HG03457 (cell line): ENCODE measurements around the gene KRT4.
"Not testable (repeated sequence)": the region's sequence is repeated elsewhere in the genome, so short reads cannot be mapped to it uniquely, and the experiment has no call there.

Experiments used
- ATAC-seq: cut with Tn5 transposase; IDR thresholded peaks from one replicate; pipeline ENCODE4 v1.9.1; 2021; ENCODE audit warnings: moderate number of reproducible peaks; ENCODE audit not compliant: unreplicated experiment

The KRT4 gene

DNA sequence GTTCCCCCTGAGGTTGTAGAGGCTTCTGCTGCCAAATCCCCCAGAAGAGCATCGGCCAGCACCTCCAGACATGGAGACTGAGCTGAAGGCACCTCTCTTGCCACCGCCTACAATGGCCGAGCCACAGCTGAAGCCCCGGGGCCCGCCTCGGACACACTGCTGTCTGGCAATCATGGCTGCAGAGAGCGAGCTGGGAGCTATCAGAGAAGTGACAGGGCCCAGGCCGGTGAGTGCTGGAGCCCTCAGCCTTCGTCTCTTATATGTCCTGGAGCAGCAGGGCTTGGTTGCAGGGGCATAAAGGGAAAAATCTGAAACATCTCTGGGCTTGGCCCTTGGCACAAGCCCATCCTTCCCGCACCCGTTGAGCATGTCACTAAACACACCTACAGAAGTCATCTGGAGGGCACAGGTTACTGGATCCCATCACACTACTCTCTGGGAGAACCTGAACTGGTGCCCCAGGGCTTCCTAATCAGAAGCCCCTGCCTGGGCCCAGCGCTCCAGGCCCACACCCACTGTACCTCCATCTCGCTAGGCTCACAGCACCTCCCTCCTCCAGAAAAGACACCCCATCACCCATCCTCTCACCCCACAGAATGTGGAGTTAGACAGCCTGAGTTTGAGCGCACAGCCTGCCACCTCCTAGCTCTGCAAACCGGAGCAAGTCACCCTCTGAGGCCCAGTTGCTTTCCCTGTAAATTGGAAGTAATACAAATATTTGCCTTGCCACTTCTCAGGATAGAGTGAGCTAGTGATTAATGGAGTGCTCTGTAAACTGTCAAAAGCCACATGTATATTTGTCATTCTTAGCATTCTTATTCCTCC lies at the start of gene KRT4:
Gene KRT4 (minus strand): TSS at position 232 of the 825 bp plus-strand sequence. CDS start 58 bp downstream, at position 174.
- ATAC-seq: no peak

DNA sequence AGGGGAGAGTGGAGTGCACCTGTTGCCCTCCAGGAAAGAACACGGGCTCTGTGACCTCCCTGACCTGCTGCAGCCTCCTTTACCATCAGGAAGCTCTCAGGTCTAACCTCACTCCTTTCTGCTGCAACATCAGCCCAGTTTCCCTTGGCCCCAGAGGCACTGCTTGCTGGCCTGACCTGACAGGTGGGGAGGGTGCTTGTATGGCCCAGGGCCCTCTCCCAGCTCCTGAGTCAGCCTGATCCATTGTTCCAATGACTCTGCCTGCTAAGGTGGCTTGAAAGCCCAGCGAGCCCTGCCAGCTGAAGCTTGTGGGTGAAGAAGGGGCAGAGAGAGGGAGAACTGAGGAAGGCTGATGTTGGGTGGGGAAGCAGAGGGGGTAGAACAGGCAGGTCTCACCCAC lies 48.1 kb upstream of the KRT4 start:
- ATAC-seq: no peak

DNA sequence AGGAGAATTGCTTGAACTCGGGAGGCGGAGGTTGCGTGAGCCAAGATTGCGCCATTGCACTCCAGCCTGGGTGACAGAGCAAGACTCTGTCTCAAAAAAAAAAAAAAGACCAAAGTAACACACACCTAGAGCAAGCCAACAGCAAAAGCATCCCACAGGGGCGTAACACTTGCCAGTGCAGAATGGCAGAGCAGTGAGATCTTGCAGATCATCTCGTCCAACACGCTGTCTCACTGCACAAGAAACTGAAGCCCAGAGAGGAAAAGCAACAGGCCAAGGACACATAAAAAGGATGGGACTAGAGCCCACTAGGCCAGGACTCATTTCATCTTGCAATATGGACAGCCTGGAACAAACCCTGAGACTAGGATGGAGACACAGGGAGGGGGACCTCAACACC lies 47.6 kb upstream of the KRT4 start:
- ATAC-seq: no peak

DNA sequence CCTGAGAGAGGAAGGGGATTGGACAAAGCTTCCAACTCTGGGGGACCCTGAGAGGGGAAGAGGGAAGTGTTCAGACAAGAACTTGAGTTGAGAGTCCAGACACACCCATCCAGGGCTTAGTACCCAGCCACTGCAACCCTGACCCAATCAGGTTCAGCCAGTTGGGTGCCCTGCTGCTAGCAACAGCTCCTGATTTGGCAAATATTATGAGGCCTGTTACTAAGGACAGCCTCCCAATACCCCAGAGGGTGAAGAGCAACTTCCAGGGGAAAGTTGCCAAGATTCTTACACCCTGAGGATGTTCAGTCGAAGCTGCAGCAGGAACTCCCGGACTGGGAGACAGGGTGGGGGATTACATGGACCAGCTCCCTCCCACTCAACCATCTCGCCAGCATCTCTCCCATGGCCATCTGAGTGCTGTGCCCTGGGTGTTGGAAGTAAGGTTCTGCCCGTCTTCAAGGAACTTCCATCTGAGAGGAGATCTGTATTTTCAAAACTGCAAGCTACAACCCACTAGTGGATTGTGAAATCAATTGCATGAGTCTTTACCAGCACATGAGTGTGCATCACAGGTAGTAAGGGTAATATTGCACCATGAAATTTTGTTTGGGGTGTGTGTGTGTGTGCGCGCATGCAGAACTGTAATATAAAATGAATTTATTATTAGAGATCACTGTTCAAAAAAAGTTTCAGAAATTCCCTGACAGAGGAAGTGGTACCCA lies 46.3 kb upstream of the KRT4 start:
- no peak for ATAC-seq

DNA sequence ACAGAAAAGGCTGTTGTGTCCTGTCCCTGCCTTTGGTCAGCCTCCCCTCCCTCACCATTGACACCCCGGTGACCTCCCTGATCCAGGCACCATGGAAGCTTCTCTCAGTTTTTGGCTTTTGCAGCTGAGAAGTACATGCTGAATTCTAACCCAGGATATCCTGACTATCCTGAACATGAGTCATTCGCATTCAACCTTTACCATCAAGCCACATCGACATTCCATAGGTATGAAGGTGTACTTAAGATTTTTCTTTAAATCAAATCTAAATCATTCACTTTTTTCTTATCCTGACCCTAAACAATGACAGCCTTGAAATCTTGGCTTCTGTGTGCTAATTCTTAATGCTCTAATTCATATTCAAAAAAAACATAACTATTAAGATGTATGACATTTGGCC lies 43.6 kb upstream of the KRT4 start:
- ATAC-seq: no peak

DNA sequence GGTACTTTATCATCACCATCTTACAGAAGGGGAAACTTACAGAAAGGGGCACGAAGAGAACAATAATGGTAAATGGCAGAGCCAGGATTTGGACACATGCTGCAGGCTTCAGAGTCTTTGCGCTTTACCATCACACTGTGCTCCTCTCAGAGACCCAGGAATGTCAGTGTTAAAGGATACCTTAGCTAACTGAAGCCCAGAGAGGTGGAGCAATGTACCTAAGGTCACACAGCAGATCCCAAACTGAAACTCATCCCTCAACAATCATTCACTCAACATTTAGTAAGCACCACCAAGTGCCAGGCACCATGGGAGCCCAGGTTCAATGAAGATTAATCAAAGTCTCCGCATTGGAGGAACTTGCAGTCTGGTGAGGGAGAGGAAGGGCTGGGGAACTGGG lies 42.9 kb upstream of the KRT4 start:
- ATAC-seq: no peak

DNA sequence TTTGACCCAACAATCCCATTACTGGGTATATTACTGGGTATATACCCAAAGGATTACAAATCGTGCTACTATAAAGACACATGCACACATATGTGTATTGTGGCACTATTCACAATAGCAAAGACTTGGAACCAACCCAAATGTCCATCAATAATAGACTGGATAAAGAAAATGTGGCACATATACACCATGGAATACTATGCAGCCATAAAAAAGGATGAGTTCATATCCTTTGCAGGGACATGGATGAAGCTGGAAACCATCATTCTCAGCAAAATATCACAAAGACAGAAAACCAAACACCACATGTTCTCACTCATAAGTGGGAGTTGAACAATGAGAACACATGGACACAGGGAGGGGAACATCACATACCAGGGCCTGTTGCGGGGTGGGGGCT lies 42.2 kb upstream of the KRT4 start:
- ATAC-seq: not testable (repeated sequence)

- ATAC-seq: no peak
Measured at GRCh38 chr12:52851787-52852186, 37.9 kb upstream of the KRT4 start.

- ATAC-seq: no peak
Measured at GRCh38 chr12:52850681-52851080, 36.8 kb upstream of the KRT4 start.

DNA sequence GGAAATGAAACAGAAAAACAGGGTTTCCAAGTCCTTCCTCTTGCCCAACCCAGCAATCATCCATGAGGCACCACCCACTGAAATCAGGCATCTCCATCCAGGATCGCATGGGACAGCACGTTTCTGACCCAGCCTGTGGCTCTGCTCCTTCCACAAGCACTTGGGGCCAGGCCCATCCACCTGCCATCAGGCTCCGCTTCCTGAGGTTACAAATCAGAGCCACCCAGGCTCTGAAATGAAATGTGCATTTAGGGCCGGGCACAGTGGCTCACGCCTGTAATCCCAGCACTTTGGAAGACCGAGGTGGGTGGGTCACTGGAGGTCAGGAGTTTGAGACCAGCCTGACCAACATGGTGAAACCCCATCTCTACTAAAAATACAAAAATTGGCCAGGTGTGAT lies 35.6 kb upstream of the KRT4 start:
- ATAC-seq: no peak

- no peak for ATAC-seq
Measured at GRCh38 chr12:52848661-52849255, 34.8 kb upstream of the KRT4 start, which contains the start of gene KRT78. TSS of gene KRT78 (minus strand) at chr12:52848994. CDS start at chr12:52848930, 64 bp downstream.

DNA sequence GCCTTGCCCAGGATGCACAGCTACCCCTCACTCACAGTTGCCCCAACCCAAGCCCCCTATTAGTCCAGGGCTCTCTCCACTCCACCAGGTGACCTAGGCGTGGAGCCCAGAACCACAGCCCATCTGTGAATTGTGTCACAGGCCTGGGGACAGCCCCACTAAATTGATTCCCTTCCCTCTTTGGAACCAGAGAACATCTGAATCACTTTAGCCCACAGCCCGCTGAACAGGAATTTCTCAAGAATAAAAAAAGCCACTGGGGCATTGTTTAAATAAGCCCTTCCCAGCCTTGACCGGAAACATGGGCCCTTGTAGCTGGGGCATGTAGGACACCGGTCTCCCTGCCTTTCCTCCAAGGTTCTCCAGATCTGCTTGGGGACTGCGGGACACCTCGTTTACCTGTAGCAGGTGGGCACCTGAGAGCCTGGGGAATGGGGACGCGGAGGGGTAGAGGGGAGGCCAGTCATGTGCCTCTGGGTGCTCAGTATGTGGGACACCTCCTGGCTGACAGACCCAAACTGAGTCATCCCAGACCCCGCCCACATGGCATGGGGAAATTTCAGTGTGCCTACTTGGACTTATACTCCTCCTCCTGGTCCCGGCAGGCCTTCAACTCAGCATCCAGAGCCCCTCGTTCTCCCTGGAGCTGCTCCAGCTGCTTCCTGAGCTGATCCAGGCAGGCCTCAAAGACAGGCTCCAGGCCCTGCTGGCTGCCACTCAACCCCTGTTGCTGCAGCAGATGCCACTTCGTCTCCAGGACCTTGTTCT lies 33.6 kb upstream of the KRT4 start:
- ATAC-seq: no peak

DNA sequence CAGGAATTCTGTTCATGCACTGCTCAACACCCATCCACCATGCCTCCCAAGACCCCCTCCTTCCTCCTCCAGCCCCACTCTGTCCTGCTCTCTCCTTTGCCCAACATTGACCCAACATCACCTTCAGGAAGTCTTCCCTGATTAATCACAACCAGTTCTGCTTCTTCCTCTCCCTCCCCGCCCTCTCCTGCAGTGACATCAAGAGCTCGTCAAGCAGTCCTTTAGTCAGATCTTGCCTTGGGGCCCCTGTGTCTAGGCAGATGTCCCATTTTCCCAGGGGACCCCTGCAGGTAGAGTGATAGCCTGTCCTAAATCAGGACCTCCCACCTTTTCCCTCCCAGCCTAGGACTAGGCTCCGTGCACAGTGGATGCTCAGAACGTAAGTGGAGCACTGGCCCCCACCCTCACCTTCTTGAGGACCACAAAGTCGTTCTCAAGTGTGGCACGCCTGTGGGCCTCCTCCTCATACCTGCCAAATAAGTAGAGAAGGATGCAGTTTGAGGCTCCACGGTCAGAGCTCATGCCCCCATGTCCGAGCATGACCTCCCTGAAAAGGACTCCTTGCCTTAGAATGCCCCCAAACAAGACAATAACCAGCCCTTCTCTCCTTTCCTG lies 32.5 kb upstream of the KRT4 start:
- ATAC-seq: no peak

- ATAC-seq: no peak
Measured at GRCh38 chr12:52845946-52846345, 32.0 kb upstream of the KRT4 start.

DNA sequence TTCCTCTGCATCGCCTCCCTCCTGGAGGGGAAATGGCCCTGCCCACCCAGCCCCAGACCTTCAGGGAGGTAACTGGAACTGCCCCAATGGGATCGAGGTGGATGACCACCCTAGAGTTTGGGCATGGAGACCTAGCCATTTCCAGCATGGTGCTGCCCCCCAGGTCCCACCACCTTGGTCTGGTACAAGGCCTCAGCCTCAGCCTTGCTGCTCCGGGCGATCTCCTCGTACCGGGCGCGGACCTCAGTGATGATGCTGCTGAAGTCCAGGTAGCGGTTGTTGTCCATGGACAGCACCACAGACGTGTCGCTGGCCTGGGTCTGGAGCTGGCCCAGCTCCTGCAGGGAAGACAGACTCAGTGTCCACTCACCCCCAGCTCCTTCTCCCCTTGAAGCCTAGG lies 30.5 kb upstream of the KRT4 start:
- no peak for ATAC-seq

- ATAC-seq: no peak
Measured at GRCh38 chr12:52839436-52840105, 25.7 kb upstream of the KRT4 start.

DNA sequence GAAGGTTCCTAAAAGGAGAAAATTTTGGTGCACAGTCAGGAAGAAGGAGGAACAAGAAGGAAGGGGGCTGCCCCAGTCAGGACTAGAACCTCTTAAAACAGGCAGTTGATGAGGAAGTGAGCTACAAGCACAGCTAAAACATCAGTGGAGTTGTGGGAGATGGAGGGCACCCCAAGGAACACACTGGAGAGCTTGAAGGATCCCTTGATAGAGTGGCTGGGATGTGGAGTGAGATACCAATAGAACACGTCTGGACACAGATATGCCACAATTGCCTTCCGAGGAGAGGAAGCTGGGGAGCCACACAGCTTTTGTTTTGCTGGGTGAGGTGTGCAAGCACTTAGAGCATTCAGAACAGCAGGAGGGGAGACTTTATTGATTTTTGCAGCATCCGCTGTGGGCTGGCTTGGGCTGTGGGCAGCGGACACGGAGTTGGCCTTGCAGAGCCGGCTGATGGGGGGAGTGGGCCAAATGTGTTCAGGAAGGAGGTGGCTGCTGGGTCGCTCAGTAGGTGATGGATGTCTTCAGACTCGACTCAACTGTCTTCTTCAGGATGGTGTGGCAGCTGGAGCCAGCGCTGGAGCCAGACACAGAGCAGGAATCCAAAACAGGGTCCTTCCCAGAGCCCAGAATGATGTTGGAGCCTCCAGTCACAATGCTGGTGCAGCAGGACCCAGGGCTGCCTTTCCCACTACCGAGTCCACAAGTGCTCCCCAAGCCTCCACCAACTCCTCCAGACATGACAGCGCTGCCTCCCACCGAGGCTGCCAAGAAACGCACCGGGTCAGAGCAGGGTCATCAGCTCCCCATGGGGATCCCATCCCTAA lies 24.9 kb upstream of the KRT4 start:
- no peak for ATAC-seq

DNA sequence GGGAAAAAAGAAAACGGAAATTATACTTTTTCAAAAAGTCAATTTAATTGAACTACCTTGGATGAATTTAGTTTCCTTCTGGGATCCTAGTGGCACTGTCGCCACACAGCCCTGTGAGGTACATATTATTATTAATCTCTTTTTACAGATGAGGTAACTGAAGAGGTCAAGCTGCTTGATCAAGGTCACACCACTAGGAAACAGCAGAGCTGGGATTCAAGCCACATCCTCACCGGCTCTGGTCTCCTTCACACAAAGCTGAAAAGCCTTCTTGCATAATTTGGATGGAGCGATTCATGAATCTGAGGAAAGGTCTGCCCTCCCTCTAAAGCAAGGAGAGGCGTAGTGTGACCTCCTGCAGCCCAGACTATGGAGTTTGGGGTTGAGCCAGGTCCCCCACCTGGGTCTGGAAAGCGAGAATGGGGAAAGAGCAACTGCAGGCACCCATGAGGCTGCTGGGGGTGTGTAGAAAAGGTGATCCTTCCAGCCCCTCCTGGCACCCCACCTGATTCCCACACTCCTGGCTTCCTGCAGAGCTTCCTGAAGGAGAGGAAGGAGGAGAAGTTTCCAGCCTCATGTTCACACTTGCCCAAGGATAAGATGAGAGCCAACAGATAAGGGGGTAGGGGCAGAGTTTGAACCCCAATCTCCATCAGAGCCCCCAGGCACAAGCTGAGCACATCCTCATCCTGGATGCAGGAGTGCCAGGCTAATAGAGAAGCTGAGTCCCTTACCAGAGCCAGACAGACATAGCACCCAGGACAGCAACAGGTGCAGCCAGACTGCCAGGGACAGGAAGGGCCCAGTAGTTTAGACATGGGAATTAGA lies 24.1 kb upstream of the KRT4 start:
- no peak for ATAC-seq

GRCh38 chr12:52837413-52837741 lies 23.5 kb upstream of the KRT4 start:
- ATAC-seq: no peak
